Measurements from ENCODE around the gene CTSL.

Gene CTSL

DNA sequence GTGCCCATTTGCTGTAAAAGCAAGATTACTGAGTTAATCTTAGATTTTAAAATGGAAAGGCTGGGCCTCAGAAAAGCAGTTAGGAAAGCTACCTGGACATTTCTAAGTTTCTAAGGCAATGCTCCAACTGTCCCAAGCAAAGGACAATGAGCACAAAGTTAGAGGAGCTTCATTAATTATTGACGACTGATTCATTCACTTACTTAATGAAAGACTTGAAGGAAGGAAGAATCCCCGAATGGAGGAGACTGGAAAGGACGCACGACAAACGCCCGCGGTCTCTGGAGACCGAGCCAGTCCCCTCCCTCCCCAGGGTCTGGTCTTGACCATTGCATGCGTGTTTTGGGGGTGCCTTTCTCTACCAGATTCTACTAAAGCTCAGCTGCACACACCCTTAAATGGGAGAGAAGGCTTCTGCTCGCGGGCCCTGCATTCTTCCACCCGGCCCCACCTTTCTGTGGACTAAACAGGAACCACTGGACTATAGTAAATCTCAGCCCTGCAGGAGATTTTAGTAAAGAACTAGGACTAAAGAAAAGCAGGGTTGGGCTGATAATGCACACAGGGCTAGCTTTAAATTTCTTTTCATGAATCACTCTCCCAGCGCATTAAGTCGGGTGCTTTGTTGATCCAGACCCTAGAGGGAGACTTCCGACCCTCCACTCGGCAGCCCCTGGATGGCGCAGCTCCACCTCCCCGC is 44.8 kb downstream of the CTSL start (continued):
- TF ChIP-seq ZSCAN23 (tag by site-specific recombination; IDR thresholded peaks at IDR 0.05) (no peak), ZNF10 (tag by site-specific recombination; IDR thresholded peaks at IDR 0.05) (no peak), EGR2 (tag by site-specific recombination; IDR thresholded peaks at IDR 0.05; ENCODE audit: low read depth) (no peak), ZNF239 (tag by site-specific recombination; IDR thresholded peaks at IDR 0.05) (no peak), ZNF248 (tag by site-specific recombination; IDR thresholded peaks at IDR 0.05) (no peak)
- TF ChIP-seq, protein P1, sequence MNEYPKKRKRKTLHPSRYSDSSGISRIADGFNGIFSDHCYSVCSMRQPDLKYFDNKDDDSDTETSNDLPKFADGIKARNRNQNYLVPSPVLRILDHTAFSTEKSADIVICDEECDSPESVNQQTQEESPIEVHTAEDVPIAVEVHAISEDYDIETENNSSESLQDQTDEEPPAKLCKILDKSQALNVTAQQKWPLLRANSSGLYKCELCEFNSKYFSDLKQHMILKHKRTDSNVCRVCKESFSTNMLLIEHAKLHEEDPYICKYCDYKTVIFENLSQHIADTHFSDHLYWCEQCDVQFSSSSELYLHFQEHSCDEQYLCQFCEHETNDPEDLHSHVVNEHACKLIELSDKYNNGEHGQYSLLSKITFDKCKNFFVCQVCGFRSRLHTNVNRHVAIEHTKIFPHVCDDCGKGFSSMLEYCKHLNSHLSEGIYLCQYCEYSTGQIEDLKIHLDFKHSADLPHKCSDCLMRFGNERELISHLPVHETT (tag by site-specific recombination; IDR thresholded peaks at IDR 0.05) = no peak
- TF ChIP-seq, protein P2, sequence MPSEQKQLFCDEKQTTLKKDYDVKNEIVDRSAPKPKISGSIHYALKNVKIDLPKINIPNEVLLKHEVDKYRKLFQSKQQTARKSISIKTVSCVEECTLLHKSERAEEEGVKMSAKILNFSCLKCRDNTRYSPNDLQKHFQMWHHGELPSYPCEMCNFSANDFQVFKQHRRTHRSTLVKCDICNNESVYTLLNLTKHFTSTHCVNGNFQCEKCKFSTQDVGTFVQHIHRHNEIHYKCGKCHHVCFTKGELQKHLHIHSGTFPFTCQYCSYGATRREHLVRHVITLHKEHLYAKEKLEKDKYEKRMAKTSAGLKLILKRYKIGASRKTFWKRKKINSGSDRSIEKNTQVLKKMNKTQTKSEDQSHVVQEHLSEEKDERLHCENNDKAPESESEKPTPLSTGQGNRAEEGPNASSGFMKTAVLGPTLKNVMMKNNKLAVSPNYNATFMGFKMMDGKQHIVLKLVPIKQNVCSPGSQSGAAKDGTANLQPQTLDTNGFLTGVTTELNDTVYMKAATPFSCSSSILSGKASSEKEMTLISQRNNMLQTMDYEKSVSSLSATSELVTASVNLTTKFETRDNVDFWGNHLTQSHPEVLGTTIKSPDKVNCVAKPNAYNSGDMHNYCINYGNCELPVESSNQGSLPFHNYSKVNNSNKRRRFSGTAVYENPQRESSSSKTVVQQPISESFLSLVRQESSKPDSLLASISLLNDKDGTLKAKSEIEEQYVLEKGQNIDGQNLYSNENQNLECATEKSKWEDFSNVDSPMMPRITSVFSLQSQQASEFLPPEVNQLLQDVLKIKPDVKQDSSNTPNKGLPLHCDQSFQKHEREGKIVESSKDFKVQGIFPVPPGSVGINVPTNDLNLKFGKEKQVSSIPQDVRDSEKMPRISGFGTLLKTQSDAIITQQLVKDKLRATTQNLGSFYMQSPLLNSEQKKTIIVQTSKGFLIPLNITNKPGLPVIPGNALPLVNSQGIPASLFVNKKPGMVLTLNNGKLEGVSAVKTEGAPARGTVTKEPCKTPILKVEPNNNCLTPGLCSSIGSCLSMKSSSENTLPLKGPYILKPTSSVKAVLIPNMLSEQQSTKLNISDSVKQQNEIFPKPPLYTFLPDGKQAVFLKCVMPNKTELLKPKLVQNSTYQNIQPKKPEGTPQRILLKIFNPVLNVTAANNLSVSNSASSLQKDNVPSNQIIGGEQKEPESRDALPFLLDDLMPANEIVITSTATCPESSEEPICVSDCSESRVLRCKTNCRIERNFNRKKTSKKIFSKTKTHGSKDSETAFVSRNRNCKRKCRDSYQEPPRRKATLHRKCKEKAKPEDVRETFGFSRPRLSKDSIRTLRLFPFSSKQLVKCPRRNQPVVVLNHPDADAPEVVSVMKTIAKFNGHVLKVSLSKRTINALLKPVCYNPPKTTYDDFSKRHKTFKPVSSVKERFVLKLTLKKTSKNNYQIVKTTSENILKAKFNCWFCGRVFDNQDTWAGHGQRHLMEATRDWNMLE (tag by site-specific recombination; conservative IDR thresholded peaks at IDR 0.05; ENCODE audit: low read depth) = no peak

DNA sequence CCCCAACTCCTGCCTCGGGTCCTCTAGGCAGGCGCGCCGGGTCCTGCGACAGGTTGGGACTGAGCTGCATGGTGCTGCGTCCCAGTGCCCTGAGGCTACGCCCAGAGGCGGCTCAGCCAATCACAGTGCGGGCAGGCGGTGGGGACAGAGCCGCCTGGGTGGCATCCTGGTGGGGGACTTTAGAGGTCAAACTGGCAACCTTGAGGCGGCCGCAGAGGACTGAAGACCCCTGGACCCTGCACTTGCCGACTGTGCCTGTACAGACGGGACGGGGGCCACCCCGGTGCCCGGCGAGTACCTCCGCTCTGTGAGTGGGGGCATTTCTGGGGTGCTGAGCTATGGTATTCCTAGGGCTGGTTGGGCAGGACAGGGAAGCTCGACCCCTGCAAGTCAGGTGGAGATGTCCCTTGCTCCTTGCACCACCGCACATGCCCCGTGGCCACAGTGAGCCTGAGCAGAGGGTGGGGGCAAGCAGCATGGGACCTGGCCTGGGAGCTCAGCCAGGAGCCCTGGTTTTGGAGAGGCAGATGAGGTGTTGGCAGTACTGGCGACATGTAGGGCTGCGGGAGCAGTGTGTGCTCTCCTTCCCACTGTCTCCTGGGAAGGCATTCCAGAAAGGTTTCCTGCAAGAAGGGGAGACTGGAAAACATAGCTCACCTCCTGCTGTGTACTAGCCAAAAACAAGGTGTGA is 45.5 kb downstream of the CTSL start:
- ChIA-PET CTCF (interaction anchor here (1.2 kb wide), 1 partner anchor 109 kb away, joined by 3 read pairs; no protein-coding TSS in a partner anchor), POLR2A (no interaction called here)
- Histone ChIP-seq H3K4me3 (ENCODE audit: low read depth, low read length) (no peak overlapping the region), H3K36me3 (ENCODE audit: control insufficient read depth in 2 of 2, insufficient read depth in 1 of 2, low read length in 2 of 2) (no peaks in the 10 kb centered on the region), H3K9me3 (ENCODE audit: control insufficient read depth, insufficient read depth, low read depth, low read length) (no peaks in the 10 kb centered on the region), H3K27ac (ENCODE audit: extremely low read depth, low read depth, low read length) (no peak overlapping the region), H3K4me1 (ENCODE audit: control insufficient read depth, insufficient read depth, low read length) (no peaks in the 10 kb centered on the region)
- no peak for TF ChIP-seq ZNF114 (tag by site-specific recombination; IDR thresholded peaks at IDR 0.05)
- no peak for TF ChIP-seq ZNF529 (tag by site-specific recombination; IDR thresholded peaks at IDR 0.05; ENCODE audit: insufficient replicate concordance)
- TF ChIP-seq ZNF391 (tag by site-specific recombination; IDR thresholded peaks at IDR 0.05; ENCODE audit: borderline replicate concordance, low read depth) = no peak
- no peak for TF ChIP-seq ZNF76 (tag by site-specific recombination; IDR thresholded peaks at IDR 0.05; ENCODE audit: borderline replicate concordance, low read depth)
- no peak for TF ChIP-seq ZBTB20 (tag by site-specific recombination; IDR thresholded peaks at IDR 0.05)
- TF ChIP-seq, protein P3, sequence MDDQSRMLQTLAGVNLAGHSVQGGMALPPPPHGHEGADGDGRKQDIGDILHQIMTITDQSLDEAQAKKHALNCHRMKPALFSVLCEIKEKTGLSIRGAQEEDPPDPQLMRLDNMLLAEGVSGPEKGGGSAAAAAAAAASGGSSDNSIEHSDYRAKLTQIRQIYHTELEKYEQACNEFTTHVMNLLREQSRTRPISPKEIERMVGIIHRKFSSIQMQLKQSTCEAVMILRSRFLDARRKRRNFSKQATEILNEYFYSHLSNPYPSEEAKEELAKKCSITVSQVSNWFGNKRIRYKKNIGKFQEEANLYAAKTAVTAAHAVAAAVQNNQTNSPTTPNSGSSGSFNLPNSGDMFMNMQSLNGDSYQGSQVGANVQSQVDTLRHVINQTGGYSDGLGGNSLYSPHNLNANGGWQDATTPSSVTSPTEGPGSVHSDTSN (CRISPR knock-in tag; IDR thresholded peaks at IDR 0.05) = no peak
- TF ChIP-seq ZNF311 (tag by site-specific recombination; IDR thresholded peaks at IDR 0.05; ENCODE audit: borderline replicate concordance) = no peak
- no peak for TF ChIP-seq ZNF501 (tag by site-specific recombination; IDR thresholded peaks at IDR 0.05)
- TF ChIP-seq, protein P4, sequence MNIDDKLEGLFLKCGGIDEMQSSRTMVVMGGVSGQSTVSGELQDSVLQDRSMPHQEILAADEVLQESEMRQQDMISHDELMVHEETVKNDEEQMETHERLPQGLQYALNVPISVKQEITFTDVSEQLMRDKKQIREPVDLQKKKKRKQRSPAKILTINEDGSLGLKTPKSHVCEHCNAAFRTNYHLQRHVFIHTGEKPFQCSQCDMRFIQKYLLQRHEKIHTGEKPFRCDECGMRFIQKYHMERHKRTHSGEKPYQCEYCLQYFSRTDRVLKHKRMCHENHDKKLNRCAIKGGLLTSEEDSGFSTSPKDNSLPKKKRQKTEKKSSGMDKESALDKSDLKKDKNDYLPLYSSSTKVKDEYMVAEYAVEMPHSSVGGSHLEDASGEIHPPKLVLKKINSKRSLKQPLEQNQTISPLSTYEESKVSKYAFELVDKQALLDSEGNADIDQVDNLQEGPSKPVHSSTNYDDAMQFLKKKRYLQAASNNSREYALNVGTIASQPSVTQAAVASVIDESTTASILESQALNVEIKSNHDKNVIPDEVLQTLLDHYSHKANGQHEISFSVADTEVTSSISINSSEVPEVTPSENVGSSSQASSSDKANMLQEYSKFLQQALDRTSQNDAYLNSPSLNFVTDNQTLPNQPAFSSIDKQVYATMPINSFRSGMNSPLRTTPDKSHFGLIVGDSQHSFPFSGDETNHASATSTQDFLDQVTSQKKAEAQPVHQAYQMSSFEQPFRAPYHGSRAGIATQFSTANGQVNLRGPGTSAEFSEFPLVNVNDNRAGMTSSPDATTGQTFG (tag by site-specific recombination; IDR thresholded peaks at IDR 0.05; ENCODE audit: borderline replicate concordance) = no peak
- TF ChIP-seq BCL11B (tag by site-specific recombination; IDR thresholded peaks at IDR 0.05; ENCODE audit: low read depth) = no peak
